Measurements from ENCODE around the gene TECTA. TPM values are rescaled to one million over a fixed set of nuclear protein-coding genes. Genes with fewer than 3 reads are reported as not detected.

TECTA gene
- polyA plus RNA-seq, 3 donors, result 0.45 TPM; not detected in 2

GRCh38 chr11:121131656-121132055, 30.6 kb downstream of the TECTA start:
- Histone ChIP-seq H3K79me2 (ENCODE audit: insufficient read depth, low read length) (no peaks in the 10 kb centered on the region), H4K20me1 (ENCODE audit: insufficient read depth, low read length) (no peaks in the 10 kb centered on the region), H3K9me3 (replicated peaks in 1 of 2; ENCODE audit: control insufficient read depth in 1 of 2, insufficient read depth in 1 of 2, low read length in 2 of 2) (no peaks in the 10 kb centered on the region), H3K27me3 (ENCODE audit: control insufficient read depth in 2 of 2, insufficient read depth in 2 of 2, low read length in 2 of 2) (no peaks in the 10 kb centered on the region), H3K4me1 (ENCODE audit: control insufficient read depth in 1 of 2, insufficient read depth in 2 of 2, low read length in 2 of 2) (no peaks in the 10 kb centered on the region), H3K36me3 (replicated peaks in 1 of 2; ENCODE audit: control insufficient read depth in 1 of 2, insufficient read depth in 2 of 2, low read length in 2 of 2) (no peaks in the 10 kb centered on the region), H3K4me2 (replicated peaks; ENCODE audit: extremely low read depth, low read length, poor library complexity, severe bottlenecking) (no peak overlapping the region), H3K9ac (ENCODE audit: insufficient read depth, low read length, poor library complexity, severe bottlenecking) (no peak overlapping the region), H2AFZ (ENCODE audit: insufficient read depth, low read depth, low read length, poor library complexity, severe bottlenecking) (no peak overlapping the region), H3K4me3 (replicated peaks in 1 of 3; ENCODE audit: low read depth in 2 of 3, low read length in 3 of 3) (no peak overlapping the region), H3K27ac (ENCODE audit: low read depth in 1 of 2, low read length in 2 of 2) (no peak overlapping the region)
- intact Hi-C loops (cut with micrococcal nuclease), result no loop called here
- DNase-seq, result no peak
- Mint-ChIP-seq H3K36me3 (no peaks in the 10 kb centered on the region), H3K27me3 (ENCODE audit: low read depth in 3 of 3) (peaks cover 0 to 8% (median 2%) of the 10 kb centered on the region in 3 donors), H3K9me3 (peaks cover 0 to 3% (median 0%) of the 10 kb centered on the region in 7 donors), H3K4me3 (no peak overlapping the region), H3K4me1 (no peaks in the 10 kb centered on the region), H3K27ac (no peak overlapping the region)
- TF ChIP-seq CTCF (IDR thresholded peaks at IDR 0.05), result no peak
- WGBS (ENCODE audit: insufficient coverage), result 93% methylated on average over 2 of the region's 6 CpGs

- WGBS (ENCODE audit: insufficient coverage), result 95% methylated on average over 9 of the region's 13 CpGs
- Histone ChIP-seq H3K79me2 (ENCODE audit: insufficient read depth, low read length) (no peaks in the 10 kb centered on the region), H4K20me1 (ENCODE audit: insufficient read depth, low read length) (no peaks in the 10 kb centered on the region), H3K27me3 (ENCODE audit: control insufficient read depth in 2 of 2, insufficient read depth in 2 of 2, low read length in 2 of 2) (no peaks in the 10 kb centered on the region), H3K27ac (ENCODE audit: low read depth in 1 of 2, low read length in 2 of 2) (no peak overlapping the region), H3K36me3 (replicated peaks in 1 of 2; ENCODE audit: control insufficient read depth in 1 of 2, insufficient read depth in 2 of 2, low read length in 2 of 2) (no peaks in the 10 kb centered on the region), H3K4me2 (replicated peaks; ENCODE audit: extremely low read depth, low read length, poor library complexity, severe bottlenecking) (no peak overlapping the region), H3K9me3 (replicated peaks in 1 of 2; ENCODE audit: control insufficient read depth in 1 of 2, insufficient read depth in 1 of 2, low read length in 2 of 2) (no peaks in the 10 kb centered on the region), H3K9ac (ENCODE audit: insufficient read depth, low read length, poor library complexity, severe bottlenecking) (no peak overlapping the region), H3K4me1 (ENCODE audit: control insufficient read depth in 1 of 2, insufficient read depth in 2 of 2, low read length in 2 of 2) (no peaks in the 10 kb centered on the region), H3K4me3 (replicated peaks in 1 of 3; ENCODE audit: low read depth in 2 of 3, low read length in 3 of 3) (no peak overlapping the region), H2AFZ (ENCODE audit: insufficient read depth, low read depth, low read length, poor library complexity, severe bottlenecking) (no peak overlapping the region)
- no peaks in the 10 kb centered on the region for H3K4me1 Mint-ChIP-seq
- H3K36me3 Mint-ChIP-seq, result no peaks in the 10 kb centered on the region
- intact Hi-C loops (cut with micrococcal nuclease), result no loop called here
- H3K27me3 Mint-ChIP-seq (ENCODE audit: low read depth in 3 of 3), result peaks cover 0 to 8% (median 2%) of the 10 kb centered on the region in 3 donors
- no peak overlapping the region for H3K27ac Mint-ChIP-seq
- TF ChIP-seq CTCF (IDR thresholded peaks at IDR 0.05), result no peak
- H3K4me3 Mint-ChIP-seq, result no peak overlapping the region
- peaks cover 0 to 3% (median 0%) of the 10 kb centered on the region in 7 donors for H3K9me3 Mint-ChIP-seq
- DNase-seq, result no peak
Observed at GRCh38 chr11:121132211-121132976, 31.4 kb downstream of the TECTA start.

Measured in CD14-positive monocyte (primary cell).